HG02884 (cell line): ENCODE data around the gene GPC5.

Experiments used
- ATAC-seq: cut with Tn5 transposase; IDR thresholded peaks from one replicate; pipeline ENCODE4 v1.9.1; 2021; ENCODE audit warnings: mild to moderate bottlenecking, moderate library complexity; ENCODE audit not compliant: unreplicated experiment

The GPC5 gene

GRCh38 chr13:91533354-91533753 lies 134.9 kb downstream of the GPC5 start:
- ATAC-seq, result no peak

- ATAC-seq, result no peak
These were observed 136.6 kb downstream of the GPC5 start for GRCh38 chr13:91534996-91535395.

GRCh38 chr13:91537376-91537775 lies 139.0 kb downstream of the GPC5 start:
- no peak for ATAC-seq

GRCh38 chr13:91539286-91540157 lies 141.1 kb downstream of the GPC5 start:
- no peak for ATAC-seq

- no peak for ATAC-seq
These were observed 141.8 kb downstream of the GPC5 start for GRCh38 chr13:91540158-91540736.

GRCh38 chr13:91544723-91545122 lies 146.3 kb downstream of the GPC5 start:
- no peak for ATAC-seq

GRCh38 chr13:91546900-91547299 lies 148.5 kb downstream of the GPC5 start:
- no peak for ATAC-seq

- no peak for ATAC-seq
These were observed 155.2 kb downstream of the GPC5 start for GRCh38 chr13:91553584-91553983.

GRCh38 chr13:91554101-91554500 lies 155.7 kb downstream of the GPC5 start:
- ATAC-seq, result no peak

GRCh38 chr13:91557328-91558090 lies 159.1 kb downstream of the GPC5 start:
- no peak for ATAC-seq

- no peak for ATAC-seq
These were observed 165.4 kb downstream of the GPC5 start for GRCh38 chr13:91563799-91564198.

- no peak for ATAC-seq
These were observed 166.0 kb downstream of the GPC5 start for GRCh38 chr13:91564396-91564795.

- ATAC-seq, result no peak
These were observed 166.9 kb downstream of the GPC5 start for GRCh38 chr13:91565296-91565695.

- no peak for ATAC-seq
These were observed 169.2 kb downstream of the GPC5 start for GRCh38 chr13:91567485-91568207.

- ATAC-seq, result no peak
These were observed 173.3 kb downstream of the GPC5 start for GRCh38 chr13:91571681-91572080.

GRCh38 chr13:91572439-91572838 lies 174.0 kb downstream of the GPC5 start:
- ATAC-seq, result no peak

- no peak for ATAC-seq
These were observed 174.7 kb downstream of the GPC5 start for GRCh38 chr13:91572944-91573598.

GRCh38 chr13:91574766-91575165 lies 176.3 kb downstream of the GPC5 start:
- no peak for ATAC-seq

GRCh38 chr13:91576590-91576989 lies 178.2 kb downstream of the GPC5 start:
- ATAC-seq, result no peak

- ATAC-seq, result no peak
These were observed 180.9 kb downstream of the GPC5 start for GRCh38 chr13:91579320-91579719.

GRCh38 chr13:91580749-91581148 lies 182.3 kb downstream of the GPC5 start:
- ATAC-seq, result no peak
